ENCODE data around the gene TYK2.
A peak's percentile ranks its signal among the peaks of the same experiment; 100 is the strongest.
"Not testable (repeated sequence)": the region's sequence is repeated elsewhere in the genome, so short reads cannot be mapped to it uniquely, and the experiment has no call there.

Gene TYK2

DNA sequence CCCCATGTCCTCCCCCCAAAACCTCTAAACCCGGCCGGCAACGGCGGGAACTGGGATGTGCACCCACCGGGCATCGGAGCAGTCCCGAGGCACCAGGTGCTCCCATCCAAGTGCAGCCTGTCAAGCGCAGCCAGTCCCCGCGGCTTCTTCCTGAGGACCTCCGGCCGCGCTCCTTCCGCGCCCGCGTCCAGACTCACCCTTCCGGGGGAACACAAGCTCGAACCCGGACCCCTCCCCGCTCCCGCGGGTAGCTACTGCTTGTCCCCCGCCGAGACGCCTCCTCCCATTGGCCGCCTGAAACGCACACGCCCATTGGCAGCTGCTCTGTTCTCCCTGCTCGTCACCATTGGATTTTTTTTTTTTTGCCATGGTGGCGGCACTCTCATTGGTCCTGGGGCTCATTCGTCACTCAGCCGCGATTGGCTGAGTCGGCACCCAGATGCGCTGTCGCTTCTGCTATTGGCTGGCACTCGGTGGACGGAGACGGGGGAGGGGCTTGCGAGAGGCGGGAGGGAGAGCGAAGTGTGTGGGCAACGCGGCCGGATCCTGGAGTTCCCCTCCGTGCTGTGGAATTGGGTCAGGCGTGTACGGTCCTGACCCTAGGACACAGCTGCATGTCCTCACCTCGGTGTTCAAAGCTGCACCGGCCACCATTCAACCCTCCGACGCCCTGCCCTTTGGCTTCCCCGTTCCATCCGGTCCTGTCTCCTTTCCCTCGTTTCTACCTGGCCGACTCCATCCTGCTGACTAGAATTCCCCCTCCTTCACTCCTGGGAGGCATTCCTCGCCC, at the start of gene TYK2:
Gene TYK2 (minus strand): TSS at position 260 of the 790 bp plus-strand sequence. CDS start 2,166 bp downstream, outside the sequence.
- DNase-seq: peak; percentile 97

- DNase-seq: no peak
Measured at GRCh38 chr19:10428996-10429381, 48.6 kb upstream of the TYK2 start.

- no peak for DNase-seq
Measured at GRCh38 chr19:10427169-10427568, 46.8 kb upstream of the TYK2 start.

DNA sequence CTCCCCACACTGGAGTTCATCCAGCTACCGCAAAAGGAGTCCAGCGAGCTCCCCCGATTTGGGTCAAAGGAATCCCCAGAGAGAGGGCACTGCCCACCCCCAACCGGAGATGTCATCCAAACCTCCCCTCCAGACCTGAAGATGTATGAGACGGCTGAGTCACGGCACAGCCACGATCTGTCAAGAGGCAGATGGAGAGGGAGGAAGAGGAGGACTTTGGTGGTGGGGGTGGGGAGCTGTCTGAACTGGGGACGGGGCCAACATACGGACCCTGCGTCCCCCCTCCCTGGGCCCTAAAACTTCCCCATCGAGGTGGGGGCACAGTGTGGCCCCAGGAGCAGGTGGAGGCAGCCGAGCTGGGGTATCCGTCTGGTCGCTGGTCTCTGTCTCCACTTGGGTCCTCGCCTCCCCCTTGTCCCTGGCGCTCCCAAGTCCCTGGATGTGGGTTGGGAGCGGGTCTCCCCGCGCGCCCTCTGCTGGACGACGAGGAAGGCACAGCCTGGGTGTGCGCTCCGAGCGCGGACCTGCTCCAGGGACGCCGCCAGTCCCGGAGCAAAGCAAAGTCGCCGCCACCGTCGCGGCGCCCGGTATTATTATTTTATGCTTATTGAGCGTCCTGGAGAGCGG, 43.8 kb upstream of the TYK2 start:
- peak; percentile 2 for DNase-seq

- DNase-seq: no peak
Measured at GRCh38 chr19:10422846-10423245, 42.5 kb upstream of the TYK2 start.

- no peak for DNase-seq
Measured at GRCh38 chr19:10422046-10422461, 41.7 kb upstream of the TYK2 start.

DNA sequence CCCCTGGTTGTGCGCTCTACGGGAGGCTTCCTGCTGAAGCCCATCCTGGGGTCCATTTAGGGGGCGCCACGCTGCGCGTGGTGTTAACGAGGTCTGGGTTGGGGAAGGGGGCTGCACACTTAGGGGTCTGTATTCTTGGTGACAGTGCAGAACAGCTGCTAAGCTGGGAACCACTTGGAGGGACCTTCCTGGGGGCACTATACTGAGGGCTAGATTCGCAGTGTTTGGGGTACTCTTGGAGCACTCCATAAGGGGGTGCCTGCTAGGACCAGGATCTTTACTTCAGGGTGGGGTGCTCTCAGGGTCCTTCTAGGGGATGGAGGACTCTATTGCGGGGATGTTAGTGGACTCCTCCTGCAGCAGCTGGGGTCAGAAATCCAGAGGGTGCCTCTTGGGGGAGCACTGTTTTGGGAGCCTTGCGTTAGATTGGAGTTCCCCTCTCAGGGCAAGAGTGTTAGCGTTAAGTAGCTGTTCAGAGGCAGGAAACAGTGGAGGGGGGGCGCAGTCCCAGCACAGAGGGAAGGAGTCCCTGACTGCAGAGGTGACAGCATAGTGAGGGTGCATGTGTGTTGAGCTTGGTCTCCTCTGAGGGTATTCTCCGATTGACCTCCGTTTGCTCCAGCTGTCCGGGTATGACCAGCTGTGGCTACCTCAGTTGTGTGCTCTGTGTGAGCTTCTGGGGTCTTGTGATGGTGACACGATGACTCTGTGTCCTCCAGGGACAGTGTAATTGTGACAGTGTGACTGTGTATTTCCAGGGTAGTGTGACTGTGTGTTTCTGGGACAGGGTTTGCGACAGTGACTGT, 41.1 kb upstream of the TYK2 start:
- DNase-seq: no peak

- no peak for DNase-seq
Measured at GRCh38 chr19:10420444-10421239, 40.3 kb upstream of the TYK2 start, which contains the start of gene PDE4A. Gene PDE4A, plus strand, starts transcription at chr19:10420538. Its CDS starts 227 bp downstream, at chr19:10420765.

DNA sequence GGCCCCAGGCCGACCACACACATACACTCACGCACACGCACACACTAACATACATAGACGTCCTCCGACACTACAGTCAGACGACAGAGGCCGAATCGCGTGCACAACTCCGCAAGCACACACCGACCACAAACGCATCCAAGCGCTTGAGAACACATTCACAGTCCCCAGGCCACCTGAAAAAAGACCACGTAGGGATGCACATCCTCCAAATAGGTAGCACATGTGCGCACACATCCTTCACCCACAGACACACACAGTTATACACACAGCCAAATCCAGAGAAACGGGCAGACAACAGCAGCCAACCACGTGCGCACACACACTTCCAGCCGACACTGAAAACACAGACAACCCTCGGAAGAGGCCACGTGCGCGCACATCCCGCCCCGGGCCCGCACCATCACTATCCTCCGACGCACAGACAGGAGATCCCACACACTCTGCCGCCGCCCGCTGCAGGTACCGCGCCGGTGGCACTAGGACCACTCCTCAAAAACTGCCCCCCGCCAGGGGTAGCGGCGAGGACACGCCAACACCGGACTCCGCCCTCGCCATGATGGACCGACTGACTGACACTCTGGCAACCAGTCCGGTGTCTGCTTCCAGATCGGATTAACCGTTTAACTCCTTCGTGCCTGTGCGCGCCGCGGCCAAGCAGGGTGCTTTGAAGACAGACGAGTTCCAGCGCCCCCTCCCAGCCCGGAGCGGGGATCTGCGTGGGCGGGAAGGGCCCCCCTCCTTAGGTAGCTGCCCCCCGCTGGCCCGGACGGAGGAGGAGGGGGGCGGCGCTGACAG, 39.5 kb upstream of the TYK2 start:
- peak; percentile 43 for DNase-seq

DNA sequence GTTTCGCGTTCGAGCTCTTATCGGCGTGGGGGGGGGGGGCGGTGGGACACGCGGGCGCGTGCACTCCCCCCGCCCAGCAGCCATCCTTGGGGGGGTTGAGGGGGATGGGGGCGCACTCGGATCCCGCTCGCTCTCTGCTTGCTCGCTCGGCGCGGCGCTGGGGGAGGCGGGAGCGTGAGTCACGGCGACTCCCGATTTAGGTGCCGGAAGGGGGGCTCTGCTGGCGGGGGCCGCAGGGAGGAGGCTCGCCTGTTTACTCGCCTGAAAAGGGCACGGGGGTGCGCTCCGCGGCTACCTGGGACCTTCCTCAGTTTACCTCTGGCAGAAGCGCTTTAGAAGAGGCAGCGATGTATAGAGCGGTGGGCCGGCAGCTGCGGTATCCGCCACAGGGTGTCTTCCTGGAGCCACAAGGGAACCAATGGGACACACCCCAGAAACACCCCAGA, 38.9 kb upstream of the TYK2 start:
- no peak for DNase-seq

DNA sequence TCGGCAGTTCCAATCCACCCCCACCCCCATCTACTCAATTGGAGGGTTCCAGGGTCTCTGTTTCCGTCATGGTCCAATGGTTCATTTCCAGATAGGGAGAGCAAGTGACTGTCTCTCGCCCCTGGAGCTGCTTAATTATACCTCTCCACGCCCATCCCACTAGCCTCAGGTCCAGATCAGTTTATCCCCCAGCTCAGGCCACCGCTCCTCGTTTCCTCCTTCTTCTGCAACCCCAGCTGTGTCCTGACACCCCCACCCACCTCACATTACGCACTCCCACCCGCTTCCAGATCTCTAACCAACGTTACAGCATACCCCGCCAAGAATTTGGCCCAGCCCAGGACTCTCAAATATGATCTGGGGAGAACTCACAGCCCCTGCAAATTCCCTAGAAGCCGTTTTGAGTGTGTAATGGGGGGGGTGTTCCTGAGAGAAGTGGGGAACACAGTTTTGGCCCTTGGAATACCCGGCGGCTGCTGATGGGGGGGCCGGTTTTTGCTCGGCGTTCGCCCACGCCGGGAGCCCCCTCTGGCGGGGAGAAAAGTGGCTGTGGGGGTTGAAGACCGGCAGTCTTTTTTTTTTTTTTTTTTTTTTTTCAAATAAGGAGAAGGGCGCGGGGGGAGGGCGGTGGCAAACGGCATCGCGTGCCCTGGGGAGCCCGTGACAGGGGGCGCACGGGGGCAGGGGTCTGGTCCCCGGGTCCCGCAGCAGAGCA, 38.3 kb upstream of the TYK2 start:
- no peak for DNase-seq

GRCh38 chr19:10418235-10418484, 37.8 kb upstream of the TYK2 start:
- DNase-seq: no peak

DNA sequence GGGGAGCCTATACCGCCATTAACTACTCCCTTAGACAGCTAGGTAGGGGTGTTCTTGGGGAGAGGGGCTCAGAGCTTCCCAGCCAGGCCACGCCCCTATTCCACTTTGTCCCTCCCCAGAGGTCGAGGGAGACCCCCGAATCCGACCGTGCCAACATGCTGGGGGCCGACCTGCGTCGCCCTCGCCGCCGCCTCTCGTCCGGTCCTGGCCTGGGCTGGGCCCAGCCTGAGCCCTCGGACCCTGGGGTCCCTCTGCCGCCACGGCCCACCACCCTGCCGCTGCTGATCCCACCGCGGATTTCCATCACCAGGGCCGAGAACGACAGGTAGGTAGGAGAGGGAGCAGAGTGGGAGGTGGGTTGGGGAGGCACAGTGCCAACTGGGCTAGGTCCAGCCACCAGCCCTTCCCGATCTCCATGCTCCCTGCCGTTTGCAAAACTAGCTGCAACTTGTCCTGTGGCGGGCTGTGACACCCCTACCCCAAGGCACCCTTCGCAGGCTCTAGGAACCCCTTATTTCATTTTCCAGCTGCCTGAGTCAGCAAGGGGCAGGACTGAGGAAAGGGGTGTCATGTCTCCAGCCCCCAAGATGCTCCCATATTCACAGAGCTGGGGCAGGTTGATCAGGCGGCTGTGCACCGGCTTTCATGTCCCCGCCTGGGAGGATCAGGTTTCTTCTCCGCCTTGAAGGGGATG, 37.3 kb upstream of the TYK2 start:
- no peak for DNase-seq

DNA sequence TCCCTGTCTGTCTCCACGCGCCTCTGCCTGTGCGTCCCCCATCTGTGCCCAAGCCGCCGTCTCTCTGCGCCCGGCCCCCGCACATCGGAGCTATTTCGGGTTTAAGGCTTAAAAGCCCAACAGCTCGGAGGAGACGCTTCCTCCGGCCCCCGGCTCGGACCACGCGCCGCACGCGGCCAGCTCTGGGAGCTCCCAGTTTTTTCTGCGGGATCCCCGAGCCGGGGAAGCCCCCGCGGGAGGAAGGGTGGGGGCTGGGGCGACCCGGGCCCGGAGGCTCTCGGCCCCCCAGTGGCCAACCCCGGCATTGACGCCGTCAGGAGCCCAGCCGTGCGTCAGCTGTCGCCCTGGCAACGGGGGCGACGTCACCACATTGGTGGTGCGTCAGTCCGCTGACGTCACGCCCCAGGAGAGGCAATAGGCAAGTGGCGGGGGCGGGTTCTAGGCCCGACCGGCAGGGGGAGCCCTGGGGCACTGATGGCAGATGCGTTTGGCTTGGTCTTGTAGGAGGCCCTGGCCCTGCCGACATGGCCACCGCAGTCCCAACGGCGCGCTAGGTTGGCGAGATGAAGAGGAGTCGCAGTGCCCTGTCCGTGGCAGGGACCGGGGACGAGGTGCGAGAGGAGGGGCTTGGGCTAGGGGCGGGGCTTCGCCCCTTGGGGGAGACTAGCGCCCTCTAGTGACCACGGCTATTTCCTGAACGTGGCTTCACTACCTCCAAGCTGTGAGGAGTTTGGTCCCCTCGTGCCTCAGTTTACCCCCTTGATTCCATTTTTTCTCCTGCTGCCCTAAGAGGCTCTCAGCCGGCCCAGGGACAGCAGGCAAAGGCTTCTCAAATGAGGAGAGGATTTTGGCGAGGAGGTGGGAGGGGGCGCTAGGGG, 36.2 kb upstream of the TYK2 start:
- DNase-seq: no peak

DNA sequence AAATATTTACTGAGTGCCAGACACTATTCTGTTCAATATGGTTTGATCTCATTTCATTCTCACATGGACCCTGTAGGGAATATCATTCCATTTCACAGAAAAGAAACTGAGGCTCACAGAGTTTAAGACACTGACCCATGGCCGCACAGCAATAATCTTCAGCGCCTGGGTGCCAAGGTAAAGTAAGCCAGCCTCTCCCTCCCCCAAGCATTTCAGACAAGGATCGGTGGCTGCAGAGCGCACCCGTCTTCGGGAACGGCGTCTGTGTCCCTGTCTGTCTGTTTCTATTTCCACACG, 35.7 kb upstream of the TYK2 start:
- DNase-seq: no peak

- no peak for DNase-seq
Measured at GRCh38 chr19:10412257-10412977, 32.0 kb upstream of the TYK2 start.

DNA sequence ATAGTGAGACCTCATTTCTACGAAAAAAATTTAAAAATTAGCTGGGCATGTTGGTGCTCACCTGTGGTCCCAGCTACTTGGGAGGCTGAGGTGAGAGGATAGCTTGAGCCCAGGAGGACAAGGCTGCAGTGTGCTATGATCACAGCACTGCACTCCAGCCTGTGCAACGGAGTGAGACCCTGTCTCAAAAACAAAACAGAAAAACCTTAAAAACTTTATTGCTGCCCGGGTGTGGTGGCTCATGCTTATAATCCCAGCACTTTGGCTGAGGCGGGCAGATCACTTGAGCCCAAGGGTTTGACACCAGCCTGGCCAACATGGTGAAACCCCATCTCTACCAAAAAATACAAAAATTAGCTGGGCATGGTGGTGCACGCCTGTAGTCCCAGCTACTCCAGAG, 30.9 kb upstream of the TYK2 start:
- not testable (repeated sequence) for DNase-seq

DNA sequence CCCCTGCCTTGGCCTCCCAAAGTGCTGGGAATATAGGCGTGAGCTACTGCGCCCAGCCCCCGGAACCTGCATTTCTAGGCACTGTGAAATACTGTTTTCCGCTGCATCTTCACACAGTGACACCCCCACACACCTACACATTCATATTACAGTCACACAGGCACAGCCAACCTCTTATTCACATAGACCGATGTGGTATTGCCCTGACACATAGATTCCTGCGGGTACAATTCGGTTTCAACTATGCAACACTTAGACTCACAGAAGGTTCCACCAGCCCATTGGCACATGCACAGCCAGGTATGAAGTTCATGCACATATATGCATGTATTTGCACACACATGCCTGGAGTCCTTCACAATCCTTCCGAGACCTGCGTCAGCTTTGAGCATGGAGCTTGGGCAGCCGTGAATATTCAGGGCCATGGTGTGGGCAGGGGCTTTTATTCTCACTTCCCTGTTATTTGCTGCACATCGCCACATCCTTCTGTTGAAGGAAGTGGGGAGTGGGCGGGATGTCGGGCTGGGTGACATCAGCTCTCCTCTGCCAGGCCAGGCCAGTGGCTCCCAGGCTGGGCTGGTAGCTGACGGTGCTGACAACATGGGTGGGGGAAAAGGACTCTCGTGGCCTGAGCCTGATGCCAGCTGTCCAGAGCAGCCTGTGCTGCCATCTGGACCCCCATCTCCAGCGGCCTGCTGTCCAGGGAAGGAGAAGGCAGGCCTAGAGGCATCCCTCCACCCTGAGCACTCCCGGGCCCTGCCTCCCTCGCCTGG, 28.3 kb upstream of the TYK2 start:
- DNase-seq: no peak

All from NCI-H2081 treated with DMSO at 0.1 percent for 48 hours (cell line).